GM23338 (cell line): ENCODE data around the gene LPAR1. TPM values are rescaled to one million over a fixed set of nuclear protein-coding genes. Genes with fewer than 3 reads are reported as not detected.
A peak's percentile ranks its signal among the peaks of the same experiment; 100 is the strongest.

ENCODE experiments used
- ATAC-seq: fragments of 200-7000 bp; cut with Tn5 transposase; 3 replicates; pipeline ENCODE4 v1.9.1; 2020
- DNase-seq: peaks from one replicate; pipeline ENCODE4 v3.0.0-alpha.2; 2015; ENCODE audit warnings: low spot score
- H2AFZ ChIP-seq: fragments of 200-600 bp; sonication (generic); 2 replicates; pipeline ENCODE4 v1.8.0; 2016; ENCODE audit warnings: antibody characterized with exemption, mild to moderate bottlenecking, moderate library complexity
- H3F3A ChIP-seq: fragments of 200-600 bp; sonication (generic); replicated peaks from 2 replicates; pipeline ENCODE4 v1.8.0; 2017; ENCODE audit warnings: antibody characterized with exemption, mixed run types, low read depth
- H3K27ac ChIP-seq: fragments of 200-600 bp; sonication (generic); 2 replicates; pipeline ENCODE4 v1.6.1; 2016; ENCODE audit warnings: low read depth
- H3K27me3 ChIP-seq: fragments of 200-600 bp; sonication (generic); 2 replicates; pipeline ENCODE4 v1.8.0; 2016; ENCODE audit warnings: mild to moderate bottlenecking, mixed run types, moderate library complexity; ENCODE audit not compliant: insufficient read depth
- H3K36me3 ChIP-seq: fragments of 200-600 bp; sonication (generic); 2 replicates; pipeline ENCODE4 v1.8.0; 2016; ENCODE audit warnings: mild to moderate bottlenecking; ENCODE audit not compliant: insufficient read depth
- H3K4me1 ChIP-seq: fragments of 200-600 bp; sonication (generic); 2 replicates; pipeline ENCODE4 v1.8.0; 2016; ENCODE audit warnings: mild to moderate bottlenecking, moderate library complexity; ENCODE audit not compliant: insufficient read depth
- H3K4me2 ChIP-seq: fragments of 200-600 bp; sonication (generic); 2 replicates; pipeline ENCODE4 v1.7.1; 2017; ENCODE audit warnings: mixed run types
- H3K4me3 ChIP-seq: fragments of 200-600 bp; sonication (generic); 2 replicates; pipeline ENCODE4 v1.6.1; 2016; ENCODE audit warnings: mixed run types
- H3K79me2 ChIP-seq: fragments of 200-600 bp; sonication (generic); replicated peaks from 2 replicates; pipeline ENCODE4 v1.8.0; 2017; ENCODE audit warnings: mild to moderate bottlenecking; ENCODE audit not compliant: insufficient read depth
- H3K9me2 ChIP-seq: fragments of 200-600 bp; sonication (generic); 2 replicates; pipeline ENCODE4 v1.8.0; 2017; ENCODE audit not compliant: insufficient read depth
- H4K20me1 ChIP-seq: fragments of 200-600 bp; sonication (generic); replicated peaks from 2 replicates; pipeline ENCODE4 v1.8.0; 2017; ENCODE audit warnings: mild to moderate bottlenecking; ENCODE audit not compliant: insufficient read depth
- H3K27ac Mint-ChIP-seq: 2 replicates; pipeline ENCODE4 v1.8.0; 2020; ENCODE audit warnings: inconsistent platforms, mild to moderate bottlenecking, moderate library complexity, mixed read lengths
- H3K27me3 Mint-ChIP-seq: 3 replicates; pipeline ENCODE4 v1.8.0; 2022; ENCODE audit warnings: low read depth, mild to moderate bottlenecking, moderate library complexity, mixed read lengths, inconsistent platforms; ENCODE audit not compliant: insufficient read depth, poor library complexity
- H3K36me3 Mint-ChIP-seq: 3 replicates; pipeline ENCODE4 v1.8.0; 2021; ENCODE audit warnings: low read depth, mild to moderate bottlenecking, inconsistent platforms, moderate library complexity, mixed read lengths
- H3K4me1 Mint-ChIP-seq: 3 replicates; pipeline ENCODE4 v1.8.0; 2020; ENCODE audit warnings: mild to moderate bottlenecking, inconsistent platforms, mixed read lengths
- H3K4me3 Mint-ChIP-seq: 3 replicates; pipeline ENCODE4 v1.8.0; 2021; ENCODE audit warnings: moderate library complexity, mild to moderate bottlenecking, inconsistent platforms, mixed read lengths
- H3K9me3 Mint-ChIP-seq: 3 replicates; pipeline ENCODE4 v1.8.0; 2020; ENCODE audit warnings: moderate library complexity, mild to moderate bottlenecking, inconsistent platforms, mixed read lengths
- ETS1 ChIP-seq: IDR thresholded peaks from 2 replicates; pipeline ENCODE4 v1.6.1; 2016; ENCODE audit warnings: antibody characterized with exemption
- EZH2 ChIP-seq: fragments of 200-600 bp; sonication (generic); IDR thresholded peaks from one replicate; pipeline ENCODE4 v1.8.0; 2017; ENCODE audit warnings: antibody characterized with exemption, mild to moderate bottlenecking, low read depth; ENCODE audit not compliant: unreplicated experiment
- EZH2phosphoT487 ChIP-seq: fragments of 200-600 bp; sonication (generic); IDR thresholded peaks from one replicate; pipeline ENCODE4 v1.8.1; 2018; ENCODE audit warnings: antibody characterized with exemption; ENCODE audit not compliant: unreplicated experiment
- JUNB ChIP-seq: IDR thresholded peaks from one replicate; pipeline ENCODE4 v1.6.1; 2016; ENCODE audit warnings: antibody characterized with exemption; ENCODE audit not compliant: unreplicated experiment
- NANOG ChIP-seq: IDR thresholded peaks from 2 replicates; pipeline ENCODE4 v1.6.1; 2016; ENCODE audit warnings: antibody characterized with exemption, borderline replicate concordance
- POLR2AphosphoS5 ChIP-seq: IDR thresholded peaks from 2 replicates; pipeline ENCODE4 v1.6.1; 2016; ENCODE audit warnings: antibody characterized with exemption, low read depth
- STAT1 ChIP-seq: IDR thresholded peaks from one replicate; pipeline ENCODE4 v1.6.1; 2016; ENCODE audit warnings: antibody characterized with exemption; ENCODE audit not compliant: unreplicated experiment
- ZNF114 ChIP-seq: fragments of 250-450 bp; sonication (Bioruptor Pico); IDR thresholded peaks from 2 replicates; pipeline ENCODE4 v1.5.0; 2020; ENCODE audit warnings: mild to moderate bottlenecking, moderate library complexity
- polyA plus RNA-seq: library from polyadenylated mRNA; unstranded; fragments of >200 nt; fragmentation: Nextera tagmentation; extraction: Ambion mirVana; gene quantifications from 2 replicates; pipeline ENCODE4 v1.2.1, GENCODE V29; 2016
- total RNA-seq: library from RNA; depleted of rRNA; stranded (reverse); fragments of >200 nt; shearing (Covaris generic); gene quantifications from 2 replicates; pipeline ENCODE4 v1.2.3, GENCODE V29; 2014

LPAR1 gene
- total and polyA plus RNA-seq, 2 experiments from 2014 or later = 1.0 to 3.8 TPM

- Histone ChIP-seq H3K9me2 (no peaks in the 10 kb centered on the region), H3K4me2 (no peak overlapping the region), H3K79me2 (no peaks in the 10 kb centered on the region), H3K36me3 (no peaks in the 10 kb centered on the region), H4K20me1 (no peaks in the 10 kb centered on the region), H3K4me3 (no peak overlapping the region), H3K27me3 (no peaks in the 10 kb centered on the region), H2AFZ (no peak overlapping the region), H3F3A (no peaks in the 10 kb centered on the region), H3K27ac (no peak overlapping the region), H3K4me1 (0 out of 2 replicates have a peak, but pooled peaks cover 4% of the 10 kb centered on the region)
- Mint-ChIP-seq H3K4me1 (peaks cover 11% of the 10 kb centered on the region), H3K4me3 (no peak overlapping the region), H3K27ac (no peak overlapping the region), H3K9me3 (peaks cover 13% of the 10 kb centered on the region), H3K27me3 (peaks cover 4% of the 10 kb centered on the region), H3K36me3 (peaks cover 9% of the 10 kb centered on the region; the same call in 1 of the 3 replicates)
- no peak for TF ChIP-seq POLR2AphosphoS5
- no peak for DNase-seq
- ATAC-seq = no peak
These were observed 83.4 kb downstream of the LPAR1 start for GRCh38 chr9:110954822-110955291.

- peaks cover 15% of the 10 kb centered on the region for H3K4me1 Mint-ChIP-seq
- TF ChIP-seq ETS1 (no peak), EZH2 (no peak)
- H3K36me3 Mint-ChIP-seq = peaks cover under 1% of the 10 kb centered on the region; the same call in 1 of the 3 replicates
- Histone ChIP-seq H3F3A (no peaks in the 10 kb centered on the region), H3K4me3 (no peak overlapping the region), H3K9me2 (no peaks in the 10 kb centered on the region), H3K4me1 (peaks cover 10% of the 10 kb centered on the region; the same call in 1 of the 2 replicates), H4K20me1 (no peaks in the 10 kb centered on the region), H3K27me3 (no peaks in the 10 kb centered on the region), H3K27ac (no peak overlapping the region), H3K79me2 (no peaks in the 10 kb centered on the region), H2AFZ (no peak overlapping the region), H3K36me3 (no peaks in the 10 kb centered on the region), H3K4me2 (no peak overlapping the region)
- no peak overlapping the region for H3K4me3 Mint-ChIP-seq
- H3K27me3 Mint-ChIP-seq = peaks cover 2% of the 10 kb centered on the region
- peak overlapping the region; percentile 12; the same call in 1 of the 2 replicates for H3K27ac Mint-ChIP-seq
- no peak for DNase-seq
- no peak for ATAC-seq
- peaks cover 1% of the 10 kb centered on the region; the same call in 2 of the 3 replicates for H3K9me3 Mint-ChIP-seq
These were observed 85.8 kb downstream of the LPAR1 start for GRCh38 chr9:110952540-110952859.

GRCh38 chr9:110951805-110952539, 86.3 kb downstream of the LPAR1 start:
- Mint-ChIP-seq H3K4me1 (peaks cover 17% of the 10 kb centered on the region), H3K36me3 (no peaks in the 10 kb centered on the region), H3K27ac (peak overlapping the region; percentile 12; the same call in 1 of the 2 replicates), H3K4me3 (no peak overlapping the region), H3K9me3 (no peaks in the 10 kb centered on the region), H3K27me3 (peaks cover 2% of the 10 kb centered on the region)
- H3K9me2 ChIP-seq = no peaks in the 10 kb centered on the region
- DNase-seq (no peak), ATAC-seq (no peak)
- H3K79me2 ChIP-seq = no peaks in the 10 kb centered on the region
- H4K20me1 ChIP-seq = no peaks in the 10 kb centered on the region
- H3K4me3 ChIP-seq = no peak overlapping the region
- no peak overlapping the region for H2AFZ ChIP-seq
- no peak overlapping the region for H3K27ac ChIP-seq
- peaks cover 13% of the 10 kb centered on the region; the same call in 1 of the 2 replicates for H3K4me1 ChIP-seq
- H3K4me2 ChIP-seq = no peak overlapping the region
- no peaks in the 10 kb centered on the region for H3K36me3 ChIP-seq
- no peaks in the 10 kb centered on the region for H3K27me3 ChIP-seq
- no peaks in the 10 kb centered on the region for H3F3A ChIP-seq
- TF ChIP-seq ETS1 (no peak), POLR2AphosphoS5 (no peak), NANOG (no peak), STAT1 (no peak), JUNB (no peak), ZNF114 (CRISPR knock-in tag) (no peak), EZH2phosphoT487 (no peak), EZH2 (no peak)
